ENCODE results near the gene PTGES3.
A peak's percentile ranks its signal among the peaks of the same experiment; 100 is the strongest.
"Not testable (repeated sequence)": the region's sequence is repeated elsewhere in the genome, so short reads cannot be mapped to it uniquely, and the experiment has no call there.

Gene PTGES3

GRCh38 chr12:56648023-56648422 lies 40.1 kb downstream of the PTGES3 start:
- DNase-seq = not testable (repeated sequence)

- DNase-seq = peak; percentile 86 to 88
Observed at GRCh38 chr12:56645717-56646446, 42.2 kb downstream of the PTGES3 start, which contains the start of gene ATP5F1B. Gene ATP5F1B, minus strand, starts transcription at chr12:56645984. Its CDS starts 21 bp downstream, at chr12:56645963.

GRCh38 chr12:56645201-56645716 lies 42.8 kb downstream of the PTGES3 start:
- DNase-seq = no peak

GRCh38 chr12:56644654-56645053 lies 43.4 kb downstream of the PTGES3 start:
- DNase-seq = no peak

GRCh38 chr12:56641219-56641618 lies 46.9 kb downstream of the PTGES3 start:
- no peak for DNase-seq

- no peak for DNase-seq
Observed at GRCh38 chr12:56637621-56638020, 50.5 kb downstream of the PTGES3 start.

GRCh38 chr12:56636675-56637540 lies 51.2 kb downstream of the PTGES3 start:
- DNase-seq = peak; percentile 84 to 85

GRCh38 chr12:56635806-56636674 lies 52.0 kb downstream of the PTGES3 start:
- peak; percentile 75 to 83 for DNase-seq

- DNase-seq = peak; percentile 51 to 55
Observed at GRCh38 chr12:56634837-56635791, 53.0 kb downstream of the PTGES3 start.

- DNase-seq = peak; percentile 31
Observed at GRCh38 chr12:56634242-56634836, 53.7 kb downstream of the PTGES3 start.

GRCh38 chr12:56633468-56634241 lies 54.4 kb downstream of the PTGES3 start:
- DNase-seq = no peak

GRCh38 chr12:56632701-56633467 lies 55.2 kb downstream of the PTGES3 start:
- DNase-seq = no peak

GRCh38 chr12:56631790-56632700 lies 56.0 kb downstream of the PTGES3 start:
- peak; percentile 65 to 66 for DNase-seq

- DNase-seq = peak; percentile 83 to 86
Observed at GRCh38 chr12:56630180-56630632, 57.9 kb downstream of the PTGES3 start, which contains the start of gene BAZ2A. Gene BAZ2A, minus strand, starts transcription at chr12:56630326. Its CDS starts 12,796 bp downstream, at chr12:56617530.

GRCh38 chr12:56629459-56630179 lies 58.5 kb downstream of the PTGES3 start:
- DNase-seq = peak; percentile 54 to 63

- peak; percentile 44 to 55 for DNase-seq
Observed at GRCh38 chr12:56628671-56629458, 59.2 kb downstream of the PTGES3 start.
